T-cell (primary cell): ENCODE data around the gene PDIA5. TPM values are rescaled to one million over a fixed set of nuclear protein-coding genes. Genes with fewer than 3 reads are reported as not detected.

Experiments
- ATAC-seq, 4 experiments: fragments of 200-7000 bp in 3 of 4; fragments of 150-1000 bp in 1 of 4; cut with Tn5 transposase; replicated peaks in 1 of 4; 1 replicate in 3 of 4; 2 replicates in 1 of 4; pipeline ENCODE4 v1.10.0; 2021; ENCODE audit warnings: moderate library complexity in 3 of 4, mild to moderate bottlenecking in 2 of 4, moderate number of reproducible peaks in 1 of 4
- CTCF ChIA-PET, 2 donors: fragments of 300-600 bp; sonication (Branson Sonifier 250); formaldehyde crosslinking; loops; one replicate each; lab custom pipeline; 2022; ENCODE audit warnings: antibody characterized with exemption in 2 of 2; lab: Charles Lee
- POLR2A ChIA-PET, 2 donors: fragments of 300-600 bp; sonication (Branson Sonifier 250); formaldehyde crosslinking; loops; one replicate each; lab custom pipeline; 2022; ENCODE audit warnings: antibody characterized with exemption in 2 of 2; lab: Charles Lee
- DNase-seq, 35 experiments: peaks; one replicate each; pipeline versions ENCODE4 v3.0.0 to v3.0.0-alpha.2; 2013 to 2023
- H3K27ac ChIP-seq: one replicate; pipeline ENCODE4 v1.5.1; 2013; ENCODE audit warnings: low read length
- H3K27me3 ChIP-seq, 2 experiments: replicated peaks in 1 of 2; 1 replicate in 1 of 2; 2 replicates in 1 of 2; pipeline versions ENCODE4 v1.6.1 to v1.7.0; 2013; ENCODE audit warnings: low read length in 1 of 2, mixed read lengths in 1 of 2; ENCODE audit not compliant: control insufficient read depth in 2 of 2, insufficient read depth in 2 of 2; ENCODE audit errors: extremely low read depth in 1 of 2
- H3K36me3 ChIP-seq, 2 donors: 1 replicate in 1 of 2; 2 replicates in 1 of 2; pipeline versions ENCODE4 v1.6.1 to v1.7.0; 2013; ENCODE audit warnings: low read length in 1 of 2; ENCODE audit not compliant: control insufficient read depth in 2 of 2, insufficient read depth in 1 of 2; ENCODE audit errors: extremely low read depth in 1 of 2
- H3K4me1 ChIP-seq, 2 experiments: 1 replicate in 1 of 2; 2 replicates in 1 of 2; pipeline versions ENCODE4 v1.6.1 to v1.7.0; 2013; ENCODE audit warnings: low read length in 2 of 2, mixed read lengths in 1 of 2; ENCODE audit not compliant: insufficient read depth in 2 of 2, control insufficient read depth in 1 of 2; ENCODE audit errors: extremely low read depth in 1 of 2
- H3K4me3 ChIP-seq, 2 donors: 1 replicate in 1 of 2; 2 replicates in 1 of 2; pipeline versions ENCODE4 v1.5.1 to v1.7.0; 2013; ENCODE audit warnings: mild to moderate bottlenecking in 2 of 2, low read length in 1 of 2, moderate library complexity in 1 of 2; ENCODE audit not compliant: control insufficient read depth in 1 of 2; ENCODE audit errors: extremely low read depth in 1 of 2
- H3K9me3 ChIP-seq: 2 replicates; pipeline ENCODE4 v1.7.0; 2013
- H3K27ac Mint-ChIP-seq, 2 donors: one replicate each; pipeline ENCODE4 v1.8.0; 2020 to 2021; ENCODE audit warnings: mild to moderate bottlenecking in 2 of 2, mixed read lengths in 2 of 2
- H3K27me3 Mint-ChIP-seq, 2 donors: one replicate each; pipeline ENCODE4 v1.8.0; 2021 to 2022; ENCODE audit warnings: mixed read lengths in 2 of 2
- H3K36me3 Mint-ChIP-seq: one replicate; pipeline ENCODE4 v1.8.0; 2021; ENCODE audit warnings: mixed read lengths
- H3K4me1 Mint-ChIP-seq, 3 donors: one replicate each; pipeline ENCODE4 v1.8.0; 2020 to 2022; ENCODE audit warnings: mixed read lengths in 3 of 3, mild to moderate bottlenecking in 1 of 3
- H3K4me3 Mint-ChIP-seq, 3 donors: one replicate each; pipeline ENCODE4 v1.8.0; 2020 to 2022; ENCODE audit warnings: mild to moderate bottlenecking in 3 of 3, mixed read lengths in 3 of 3, moderate library complexity in 3 of 3
- H3K9me3 Mint-ChIP-seq, 3 donors: one replicate each; pipeline ENCODE4 v1.8.0; 2020 to 2022; ENCODE audit warnings: mixed read lengths in 3 of 3
- WGBS: methylation state at CpG from one replicate; pipeline ENCODE4 v1.1.5; 2013; ENCODE audit warnings: missing lambda C conversion rate; ENCODE audit not compliant: insufficient coverage; 5-methylcytosine and 5-hydroxymethylcytosine counted together
- total RNA-seq, 35 experiments: library from RNA in 6 of 35; stranded (reverse) in 6 of 35; fragments of 120-200 nt in 1 of 35; gene quantifications; one replicate each; pipeline versions ENCODE4 v1.2.1 to v1.2.4 and lab custom pipeline; 2013 to 2026

Gene PDIA5
- total RNA-seq, 5 donors from 2014 or later (not counting 1 experiment from before 2014, with no cell fraction given), result 5.4 to 8.2 (median 7.0) TPM

GRCh38 chr3:123021996-123022510 lies 44.8 kb upstream of the PDIA5 start:
- Mint-ChIP-seq H3K4me3 (no peak overlapping the region), H3K9me3 (no peaks in the 10 kb centered on the region), H3K27ac (no peak overlapping the region), H3K36me3 (no peaks in the 10 kb centered on the region), H3K27me3 (peaks cover 47 to 67% of the 10 kb centered on the region in 2 donors), H3K4me1 (peaks cover 7 to 14% (median 10%) of the 10 kb centered on the region in 3 donors)
- DNase-seq, result no peak
- Histone ChIP-seq H3K36me3 (no peaks in the 10 kb centered on the region), H3K9me3 (no peaks in the 10 kb centered on the region), H3K27me3 (peaks cover 0 to 46% of the 10 kb centered on the region in 2 experiments), H3K4me3 (no peak overlapping the region), H3K4me1 (peaks cover 0 to 12% of the 10 kb centered on the region in 2 experiments), H3K27ac (no peak overlapping the region)
- WGBS, result 78% methylated on average over 5 of the region's 7 CpGs
- ChIA-PET POLR2A (no interaction called here), CTCF (no interaction called here)
- ATAC-seq, result no peak

GRCh38 chr3:123024056-123024455 lies 42.8 kb upstream of the PDIA5 start:
- peaks cover 49 to 70% of the 10 kb centered on the region in 2 donors for H3K27me3 Mint-ChIP-seq
- H3K4me3 Mint-ChIP-seq, result no peak overlapping the region
- H3K4me3 ChIP-seq, result no peak overlapping the region
- no peaks in the 10 kb centered on the region for H3K9me3 ChIP-seq
- H3K27me3 ChIP-seq, result peaks cover 2 to 59% of the 10 kb centered on the region in 2 experiments
- no peak overlapping the region for H3K27ac ChIP-seq
- no peaks in the 10 kb centered on the region for H3K36me3 ChIP-seq
- peaks cover 16 to 21% (median 17%) of the 10 kb centered on the region in 3 donors for H3K4me1 Mint-ChIP-seq
- H3K9me3 Mint-ChIP-seq, result no peaks in the 10 kb centered on the region
- no peak for DNase-seq
- ATAC-seq, result no peak
- no peak overlapping the region for H3K27ac Mint-ChIP-seq
- ChIA-PET POLR2A (no interaction called here), CTCF (interaction anchor here in 1 of 2 donors (0.6 kb wide), 1 partner anchor 719 kb away, joined by 9 read pairs; no protein-coding TSS in a partner anchor)
- H3K4me1 ChIP-seq, result peaks cover 3 to 23% of the 10 kb centered on the region in 2 experiments
- WGBS, result 80% methylated on average over 1 of the region's 1 CpG
- no peaks in the 10 kb centered on the region for H3K36me3 Mint-ChIP-seq

DNA sequence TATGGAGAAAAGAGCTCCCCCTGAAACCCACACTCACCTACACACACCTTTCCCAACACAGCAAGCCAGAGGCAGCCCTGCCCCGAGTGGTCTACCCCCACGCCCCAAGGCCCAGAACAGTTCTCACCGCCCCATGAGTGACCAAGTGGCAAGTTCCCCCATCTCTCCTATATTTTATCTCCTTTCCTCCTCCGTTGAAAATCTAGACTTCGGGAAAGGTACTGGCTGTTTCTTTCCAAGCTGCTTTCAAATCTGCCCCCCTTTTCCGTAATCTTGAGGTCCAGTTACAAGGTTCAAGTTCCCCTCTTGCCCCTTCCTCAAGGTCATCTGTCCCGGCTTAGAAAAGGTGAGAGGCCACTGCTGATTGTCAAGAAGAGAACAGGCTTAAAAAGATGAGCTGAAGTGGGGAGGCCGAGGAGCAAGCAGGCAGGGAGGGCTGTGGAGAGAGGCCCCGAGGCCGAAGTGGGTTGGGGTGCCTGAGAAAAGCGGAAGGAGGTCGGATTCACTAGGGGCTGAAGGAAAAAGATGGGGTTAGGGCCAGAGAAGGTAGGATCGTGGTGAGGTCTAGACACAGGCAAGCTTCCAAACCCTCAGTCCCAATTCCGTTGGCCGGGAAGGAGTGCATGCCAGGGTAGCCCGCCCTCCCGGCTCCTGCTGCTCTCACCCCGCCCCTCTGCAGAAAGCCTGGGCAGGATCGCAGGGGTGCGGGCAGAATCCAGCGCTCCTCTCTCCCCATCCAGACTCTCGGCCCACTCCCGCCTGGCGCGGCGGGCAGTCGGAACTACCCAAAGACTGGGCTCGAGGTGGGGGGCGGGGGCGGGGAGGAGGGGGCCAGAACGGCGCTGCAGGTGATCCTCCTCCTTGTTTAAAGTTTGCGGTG lies 40.9 kb upstream of the PDIA5 start:
- Histone ChIP-seq H3K36me3 (no peaks in the 10 kb centered on the region), H3K27me3 (peaks cover 8 to 60% of the 10 kb centered on the region in 2 experiments), H3K27ac (no peak overlapping the region), H3K4me1 (peaks cover 3 to 23% of the 10 kb centered on the region in 2 experiments), H3K9me3 (no peaks in the 10 kb centered on the region), H3K4me3 (no peak overlapping the region)
- ChIA-PET POLR2A (interaction anchor here in 1 of 2 donors (0.7 kb wide), 1 partner anchor 642 kb away, joined by 3 read pairs; the partner anchor contains the start of gene FAM162A), CTCF (no interaction called here)
- Mint-ChIP-seq H3K27me3 (peaks cover 55 to 70% of the 10 kb centered on the region in 2 donors), H3K36me3 (no peaks in the 10 kb centered on the region), H3K9me3 (no peaks in the 10 kb centered on the region), H3K4me3 (peak overlapping the region; percentile 55 to 73 (median 60)), H3K4me1 (peaks cover 16 to 21% (median 17%) of the 10 kb centered on the region in 3 donors), H3K27ac (no peak overlapping the region)
- no peak for ATAC-seq
- 26% methylated on average over 9 of the region's 33 CpGs for WGBS
- DNase-seq, result no peak

DNA sequence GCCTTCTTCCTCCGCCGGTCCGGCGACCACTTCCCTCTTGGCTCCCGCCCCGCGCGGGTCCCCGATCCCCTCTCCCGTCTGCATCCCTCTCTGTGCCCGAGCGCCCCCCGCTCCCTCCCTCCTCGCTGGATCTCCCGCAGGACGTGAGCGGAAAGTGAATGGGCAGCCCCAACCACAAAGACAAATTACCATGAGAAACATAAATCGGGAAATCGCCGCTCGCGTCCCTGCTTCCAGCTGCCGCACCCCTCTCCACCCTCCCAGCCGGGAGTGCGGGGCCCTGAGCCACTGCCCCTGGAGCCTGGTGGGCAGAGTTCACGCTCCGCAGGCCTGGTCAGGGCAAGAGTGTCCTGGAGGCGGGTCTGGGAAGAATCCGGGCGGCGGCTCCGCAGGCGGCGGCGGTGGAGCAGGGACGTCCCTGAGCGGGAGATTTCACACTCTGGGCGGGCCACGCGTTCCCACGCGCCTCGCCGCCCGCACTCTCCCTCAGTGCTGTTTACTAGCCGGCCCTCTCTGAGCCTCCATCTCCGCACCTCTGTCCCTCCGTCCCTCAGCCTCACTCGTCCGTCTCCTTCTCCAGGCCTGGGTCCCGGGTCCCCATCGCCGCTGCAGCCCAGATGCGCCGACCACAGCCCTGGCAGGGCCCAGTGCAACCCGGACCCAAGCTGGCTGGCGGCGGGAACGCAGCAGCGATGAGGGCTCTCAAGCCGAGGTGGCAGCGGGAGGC lies 40.1 kb upstream of the PDIA5 start:
- no peaks in the 10 kb centered on the region for H3K9me3 Mint-ChIP-seq
- H3K4me1 ChIP-seq, result peaks cover 3 to 23% of the 10 kb centered on the region in 2 experiments
- peak overlapping the region; percentile 67 to 73 (median 68) for H3K4me3 Mint-ChIP-seq
- H3K27ac ChIP-seq, result no peak overlapping the region
- CTCF ChIA-PET, result interaction anchor here (0.5 to 1.1 kb wide), 6 partner anchors 12 to 539 kb away, joined by 3 to 9 read pairs (median 4); no protein-coding TSS in a partner anchor
- under 1% methylated on average over 56 of the region's 62 CpGs for WGBS
- DNase-seq (peak in 6 of 35 experiments; percentile 2 to 9 (median 6)), ATAC-seq (peak; percentile 20 to 29 (median 28))
- peaks cover 8 to 57% of the 10 kb centered on the region in 2 experiments for H3K27me3 ChIP-seq
- H3K4me1 Mint-ChIP-seq, result peaks cover 16 to 21% (median 17%) of the 10 kb centered on the region in 3 donors
- H3K9me3 ChIP-seq, result no peaks in the 10 kb centered on the region
- H3K27me3 Mint-ChIP-seq, result peaks cover 47 to 61% of the 10 kb centered on the region in 2 donors
- no peaks in the 10 kb centered on the region for H3K36me3 ChIP-seq
- H3K27ac Mint-ChIP-seq, result no peak overlapping the region
- H3K36me3 Mint-ChIP-seq, result no peaks in the 10 kb centered on the region
- peak overlapping the region; percentile 5 to 93 for H3K4me3 ChIP-seq
- POLR2A ChIA-PET, result no interaction called here

DNA sequence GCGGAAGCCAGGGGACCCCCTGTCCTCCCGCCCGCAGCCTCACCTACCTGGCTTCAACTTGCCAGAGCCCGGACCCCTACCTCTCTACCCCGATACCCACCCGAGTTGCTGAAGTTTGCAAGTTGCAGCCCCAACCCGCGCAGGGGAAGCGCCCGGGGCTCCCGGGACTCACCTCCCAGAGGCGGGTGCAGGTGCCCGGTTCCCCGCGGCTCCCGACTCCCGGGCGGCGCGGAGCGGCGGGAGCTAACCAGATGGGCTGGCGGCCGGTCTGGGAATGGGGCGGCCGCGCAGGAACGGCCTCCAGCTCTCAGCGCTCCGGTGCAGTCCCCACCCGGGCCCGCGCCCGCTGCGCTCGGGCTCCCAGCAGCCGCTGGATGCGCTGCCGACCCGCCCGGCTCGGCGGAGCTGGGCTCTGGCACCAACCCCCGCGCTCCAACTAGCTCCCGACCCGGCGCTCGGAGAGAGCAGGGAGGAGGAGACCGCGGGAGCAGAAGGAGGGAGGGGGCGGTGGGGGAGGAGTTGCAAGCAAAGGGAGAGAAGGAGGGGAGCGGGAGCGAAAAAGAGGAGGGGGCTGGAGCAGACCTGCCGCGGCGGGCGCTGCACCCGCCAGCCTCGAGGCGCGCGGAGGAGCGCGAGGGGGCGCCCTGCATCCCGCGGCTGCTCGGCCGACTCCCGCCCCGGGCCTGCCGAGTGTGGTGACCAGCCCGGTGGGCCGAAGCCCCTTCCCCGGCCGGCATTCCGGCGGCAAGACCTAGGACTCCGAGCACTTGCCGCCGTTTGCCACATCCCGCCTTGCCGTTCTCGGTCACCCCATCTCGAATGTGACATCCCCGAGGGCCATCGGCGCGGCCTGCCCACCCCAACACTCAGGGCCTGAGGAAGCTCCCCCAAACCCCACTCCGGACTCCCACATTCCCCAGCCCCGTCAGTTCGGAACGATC lies 39.3 kb upstream of the PDIA5 start, which contains the start of gene SEMA5B:
Gene SEMA5B (minus strand): TSS at position 472 of the 941 bp plus-strand sequence. CDS start 66,500 bp downstream, outside the sequence.
- H3K27me3 ChIP-seq, result peaks cover 8 to 60% of the 10 kb centered on the region in 2 experiments
- no peak within 1 kb of the TSS for H3K27ac Mint-ChIP-seq
- H3K4me1 Mint-ChIP-seq, result peaks cover 16 to 21% (median 17%) of the 10 kb centered on the region in 3 donors
- no peaks in the 10 kb centered on the region for H3K36me3 ChIP-seq
- peak within 1 kb of the TSS; percentile 72 to 81 (median 73) for H3K4me3 Mint-ChIP-seq
- peaks cover 41 to 58% of the 10 kb centered on the region in 2 donors for H3K27me3 Mint-ChIP-seq
- H3K4me1 ChIP-seq, result peaks cover 3 to 23% of the 10 kb centered on the region in 2 experiments
- ChIA-PET POLR2A (no interaction called here), CTCF (interaction anchor here (0.5 to 1.6 kb wide), 12 partner anchors 9 to 1482 kb away, joined by 3 to 9 read pairs (median 4); partner anchors contain the start of gene POLQ (in 1 of the 2))
- no peaks in the 10 kb centered on the region for H3K9me3 ChIP-seq
- no peaks in the 10 kb centered on the region for H3K9me3 Mint-ChIP-seq
- no peak within 1 kb of the TSS for H3K27ac ChIP-seq
- H3K4me3 ChIP-seq, result peak within 1 kb of the TSS; percentile 42 to 93
- ATAC-seq, result peak; percentile 40 to 67 (median 48)
- H3K36me3 Mint-ChIP-seq, result no peaks in the 10 kb centered on the region
- DNase-seq, result peak in 10 of 35 experiments; percentile 1 to 27 (median 12)
- WGBS, result under 1% methylated on average over 72 of the region's 94 CpGs
